HCEC 1CT (cell line): ENCODE results near the gene CCDC187.

Experiments used
- DNase-seq: peaks from one replicate; pipeline ENCODE4 v3.0.0-alpha.2; 2017

The CCDC187 gene

GRCh38 chr9:136265561-136266355, 38.1 kb downstream of the CCDC187 start:
- DNase-seq: no peak

- no peak for DNase-seq
Observed at GRCh38 chr9:136264441-136265405, 39.2 kb downstream of the CCDC187 start.

GRCh38 chr9:136264031-136264430, 39.9 kb downstream of the CCDC187 start:
- no peak for DNase-seq

- no peak for DNase-seq
Observed at GRCh38 chr9:136262671-136263178, 41.2 kb downstream of the CCDC187 start.

- DNase-seq: no peak
Observed at GRCh38 chr9:136261686-136262430, 42.0 kb downstream of the CCDC187 start.

- no peak for DNase-seq
Observed at GRCh38 chr9:136260936-136261472, 42.9 kb downstream of the CCDC187 start.

- no peak for DNase-seq
Observed at GRCh38 chr9:136260521-136260920, 43.4 kb downstream of the CCDC187 start.

- DNase-seq: no peak
Observed at GRCh38 chr9:136259836-136260235, 44.1 kb downstream of the CCDC187 start.

GRCh38 chr9:136259517-136259813, 44.4 kb downstream of the CCDC187 start:
- DNase-seq: no peak

- DNase-seq: no peak
Observed at GRCh38 chr9:136258786-136259516, 44.9 kb downstream of the CCDC187 start.

GRCh38 chr9:136258299-136258625, 45.6 kb downstream of the CCDC187 start:
- no peak for DNase-seq

- DNase-seq: no peak
Observed at GRCh38 chr9:136257381-136258298, 46.3 kb downstream of the CCDC187 start.

- DNase-seq: no peak
Observed at GRCh38 chr9:136255896-136256890, 47.7 kb downstream of the CCDC187 start.

- DNase-seq: peak; percentile 45
Observed at GRCh38 chr9:136255166-136255538, 48.7 kb downstream of the CCDC187 start.

- no peak for DNase-seq
Observed at GRCh38 chr9:136254381-136255165, 49.3 kb downstream of the CCDC187 start.

- no peak for DNase-seq
Observed at GRCh38 chr9:136253246-136254130, 50.4 kb downstream of the CCDC187 start.

GRCh38 chr9:136252846-136253245, 51.0 kb downstream of the CCDC187 start:
- DNase-seq: no peak

- DNase-seq: no peak
Observed at GRCh38 chr9:136252281-136252680, 51.6 kb downstream of the CCDC187 start.
